LNCaP clone FGC (cell line): Measurements from ENCODE around the gene TTC39A.

ENCODE experiments used
- DNase-seq: peaks from one replicate; pipeline ENCODE4 v3.0.0-alpha.2; 2011; ENCODE audit warnings: low read depth
- H3K4me3 ChIP-seq: 2 replicates; pipeline ENCODE4 v1.5.1; 2011; ENCODE audit warnings: mild to moderate bottlenecking, low read depth, low read length, control low read depth
- TF ChIP-seq, protein P1 (sequence below): IDR thresholded peaks from 2 replicates; pipeline ENCODE4 v1.5.1; 2012; ENCODE audit warnings: mild to moderate bottlenecking; ENCODE audit not compliant: control insufficient read depth, insufficient read depth; ENCODE audit errors: extremely low read depth

TTC39A gene

DNA sequence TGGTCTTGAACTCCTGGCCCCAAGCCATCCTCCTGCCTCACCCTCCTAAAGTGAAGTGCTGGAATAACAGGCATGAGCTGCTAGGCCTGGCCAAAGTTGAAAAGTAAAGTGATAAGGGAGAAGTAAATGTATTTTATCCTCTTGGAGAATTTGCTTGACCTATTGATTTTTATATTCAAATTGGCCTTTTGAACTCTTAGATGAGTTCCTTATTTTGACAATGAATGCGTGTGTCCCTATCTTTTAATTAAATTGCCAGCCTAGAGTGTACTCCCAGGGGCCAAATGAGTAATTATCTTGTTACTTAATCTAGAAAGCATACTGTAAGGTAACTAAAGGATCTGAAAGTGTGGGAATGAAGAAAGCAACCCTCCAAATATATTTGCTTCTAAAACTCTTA lies 82.9 kb downstream of the TTC39A start:
- TF ChIP-seq, protein P1, sequence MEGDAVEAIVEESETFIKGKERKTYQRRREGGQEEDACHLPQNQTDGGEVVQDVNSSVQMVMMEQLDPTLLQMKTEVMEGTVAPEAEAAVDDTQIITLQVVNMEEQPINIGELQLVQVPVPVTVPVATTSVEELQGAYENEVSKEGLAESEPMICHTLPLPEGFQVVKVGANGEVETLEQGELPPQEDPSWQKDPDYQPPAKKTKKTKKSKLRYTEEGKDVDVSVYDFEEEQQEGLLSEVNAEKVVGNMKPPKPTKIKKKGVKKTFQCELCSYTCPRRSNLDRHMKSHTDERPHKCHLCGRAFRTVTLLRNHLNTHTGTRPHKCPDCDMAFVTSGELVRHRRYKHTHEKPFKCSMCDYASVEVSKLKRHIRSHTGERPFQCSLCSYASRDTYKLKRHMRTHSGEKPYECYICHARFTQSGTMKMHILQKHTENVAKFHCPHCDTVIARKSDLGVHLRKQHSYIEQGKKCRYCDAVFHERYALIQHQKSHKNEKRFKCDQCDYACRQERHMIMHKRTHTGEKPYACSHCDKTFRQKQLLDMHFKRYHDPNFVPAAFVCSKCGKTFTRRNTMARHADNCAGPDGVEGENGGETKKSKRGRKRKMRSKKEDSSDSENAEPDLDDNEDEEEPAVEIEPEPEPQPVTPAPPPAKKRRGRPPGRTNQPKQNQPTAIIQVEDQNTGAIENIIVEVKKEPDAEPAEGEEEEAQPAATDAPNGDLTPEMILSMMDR, result no peak
- H3K4me3 ChIP-seq, result no peak overlapping the region
- DNase-seq, result no peak

DNA sequence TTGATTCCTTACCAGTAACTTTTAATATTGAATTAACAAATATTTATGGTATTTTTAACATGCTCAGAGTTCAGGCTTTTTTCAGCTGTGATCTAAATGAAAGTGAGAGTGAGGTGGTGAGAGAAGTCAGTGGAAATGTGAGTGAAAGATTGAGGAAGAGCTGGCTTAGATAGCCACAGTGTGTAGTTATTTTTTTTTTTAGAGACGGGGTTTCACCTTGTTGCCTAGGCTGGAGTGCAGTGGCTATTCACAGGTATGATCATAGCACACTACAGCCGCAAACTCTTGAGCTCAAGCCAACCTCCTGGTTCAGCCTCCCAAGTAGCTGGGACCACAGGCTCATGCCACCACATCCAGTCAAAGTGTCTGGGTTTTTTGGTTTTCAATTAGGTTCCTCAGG lies 83.3 kb downstream of the TTC39A start:
- TF ChIP-seq, protein P1, result no peak
- no peak overlapping the region for H3K4me3 ChIP-seq
- DNase-seq, result no peak

DNA sequence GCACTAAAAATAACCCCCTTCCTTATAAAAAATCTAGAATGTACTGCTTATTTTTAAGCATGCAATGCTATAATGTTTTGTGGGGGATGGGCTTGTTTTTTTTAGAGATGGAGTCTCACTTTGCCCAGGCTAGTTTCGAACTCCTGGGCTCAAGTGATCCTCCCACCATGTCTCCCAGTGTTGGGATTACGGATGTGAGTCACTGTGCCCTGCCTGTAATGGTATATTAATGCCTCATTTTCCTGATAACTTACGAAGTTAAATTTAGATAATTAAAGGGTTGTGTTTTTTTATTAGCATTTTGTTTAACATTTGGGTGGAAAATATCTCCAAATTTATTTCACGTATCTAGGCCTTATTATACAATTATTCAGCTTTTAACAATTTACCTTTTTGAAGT lies 87.8 kb downstream of the TTC39A start:
- DNase-seq, result no peak
- no peak overlapping the region for H3K4me3 ChIP-seq
- TF ChIP-seq, protein P1, result no peak

DNA sequence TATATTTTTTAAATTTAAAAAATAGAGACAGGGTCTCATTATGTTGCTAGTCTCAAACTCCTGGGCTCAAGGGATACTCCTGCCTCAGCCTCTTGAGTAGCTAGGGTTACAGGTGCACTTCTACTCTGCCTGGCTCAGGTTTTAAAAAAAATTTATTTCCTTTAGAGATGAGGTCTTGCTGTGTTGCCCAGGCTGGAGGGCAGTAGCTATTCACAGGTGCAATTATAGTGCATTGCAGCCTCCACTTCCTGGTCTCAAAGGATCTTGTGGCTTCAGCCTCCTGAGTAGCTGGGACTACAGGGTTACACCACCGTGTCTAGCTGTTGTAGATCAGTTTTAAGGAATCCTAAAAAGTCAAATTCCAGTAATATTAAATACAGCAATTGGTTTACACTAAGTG lies 89.2 kb downstream of the TTC39A start:
- DNase-seq, result no peak
- TF ChIP-seq, protein P1, result no peak
- no peak overlapping the region for H3K4me3 ChIP-seq

DNA sequence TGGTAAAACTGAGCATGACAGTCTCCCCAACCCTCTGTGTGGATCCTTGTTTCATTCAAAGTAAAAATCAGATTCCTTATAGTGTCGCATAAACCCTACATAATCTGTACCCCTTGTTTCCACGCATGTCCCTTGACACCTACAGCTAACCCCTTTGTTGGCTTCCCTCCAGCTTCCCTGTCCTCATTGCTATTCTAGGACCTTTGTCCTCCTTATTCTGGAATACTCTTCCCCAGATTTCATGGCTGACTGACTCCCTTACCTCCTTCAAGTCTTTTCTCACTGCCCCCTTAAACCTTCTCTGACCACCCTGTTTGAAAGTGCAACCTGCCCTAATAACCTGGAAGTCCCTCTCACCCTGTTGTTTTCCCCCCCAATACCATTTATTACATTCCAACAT lies 90.3 kb downstream of the TTC39A start:
- DNase-seq, result no peak
- TF ChIP-seq, protein P1, result no peak
- H3K4me3 ChIP-seq, result no peak overlapping the region

DNA sequence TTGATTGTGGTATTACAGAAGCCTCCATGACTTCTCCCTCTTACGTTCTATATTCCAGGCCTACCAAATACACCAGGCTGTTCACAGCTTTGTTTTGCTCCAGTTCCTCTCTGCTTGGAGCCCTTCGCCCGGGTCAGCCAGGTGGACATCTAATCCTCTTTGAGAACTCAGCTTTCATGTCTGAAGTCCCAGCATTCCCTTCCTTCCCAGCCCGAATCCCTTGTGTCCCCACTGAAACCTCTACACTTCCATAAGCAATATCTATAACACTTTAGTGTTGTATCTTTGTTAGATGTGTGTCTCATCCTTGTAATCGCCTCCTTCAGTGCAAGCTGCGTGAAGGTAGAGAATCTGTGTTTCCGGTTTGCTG lies 92.3 kb downstream of the TTC39A start:
- H3K4me3 ChIP-seq, result peak overlapping the region; percentile 97
- no peak for DNase-seq
- TF ChIP-seq, protein P1, result no peak

DNA sequence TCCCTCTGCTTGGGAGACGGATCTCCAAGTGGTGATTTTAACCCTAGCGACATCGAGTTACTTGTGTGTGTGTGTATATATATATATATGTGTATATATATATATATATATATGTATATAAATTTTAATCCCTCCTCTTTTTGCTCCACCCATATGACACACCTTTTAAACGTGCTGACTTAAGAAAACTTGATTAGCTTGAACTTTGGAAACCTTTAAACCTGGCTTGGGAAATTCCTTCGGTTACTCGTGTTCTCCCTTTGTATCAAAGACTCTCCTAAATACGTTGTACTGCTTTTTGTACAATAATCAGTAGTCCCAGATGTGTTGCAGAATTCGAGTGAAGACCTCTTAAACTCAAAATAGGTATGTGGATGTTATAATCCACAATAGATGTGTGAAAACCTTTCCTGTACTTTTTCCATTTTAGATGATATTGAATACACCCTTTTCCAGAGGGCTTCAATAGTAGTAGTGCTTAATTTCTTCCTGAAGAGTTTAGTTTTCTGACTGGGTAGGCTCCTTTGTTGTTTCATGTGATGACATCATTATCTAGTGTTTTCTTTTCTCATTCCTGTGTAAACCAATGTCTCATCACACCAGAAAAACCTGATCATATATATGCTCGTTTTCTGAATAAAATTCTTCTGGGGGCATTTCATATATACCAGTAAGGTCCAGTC lies 92.9 kb downstream of the TTC39A start:
- peak overlapping the region; percentile 97 for H3K4me3 ChIP-seq
- TF ChIP-seq, protein P1, result no peak
- peak; percentile 42 for DNase-seq
